Astrocyte (in vitro differentiated cells and primary cell): ENCODE data around the gene ANKRD28. TPM values are rescaled to one million over a fixed set of nuclear protein-coding genes. Genes with fewer than 3 reads are reported as not detected.

Source experiments
- DNase-seq: peaks from one replicate; pipeline ENCODE4 v3.0.0-alpha.2; 2010; ENCODE audit warnings: low read depth
- FAIRE-seq: peaks from 2 replicates; lab custom pipeline; 2011; peaks lifted over from hg19 to GRCh38; lab: Jason Lieb, UNC
- H2AFZ ChIP-seq: 2 replicates; pipeline ENCODE4 v1.6.0; 2012; ENCODE audit warnings: low read depth, low read length, inconsistent platforms
- H3K27ac ChIP-seq: 2 replicates; pipeline ENCODE4 v1.5.1; 2011; ENCODE audit warnings: low read depth, low read length, inconsistent platforms
- H3K27me3 ChIP-seq: 2 replicates; pipeline ENCODE4 v1.6.0; 2011; ENCODE audit warnings: low read length, inconsistent platforms; ENCODE audit not compliant: insufficient read depth
- H3K36me3 ChIP-seq: 2 replicates; pipeline ENCODE4 v1.5.1; 2011; ENCODE audit warnings: low read length, inconsistent platforms; ENCODE audit not compliant: insufficient read depth
- H3K4me1 ChIP-seq: 2 replicates; pipeline ENCODE4 v1.5.1; 2011; ENCODE audit warnings: low read length, inconsistent platforms; ENCODE audit not compliant: insufficient read depth
- H3K4me2 ChIP-seq: 2 replicates; pipeline ENCODE4 v1.6.0; 2012; ENCODE audit warnings: low read length, inconsistent platforms
- H3K4me3 ChIP-seq: 2 replicates; pipeline ENCODE4 v1.5.1; 2011; ENCODE audit warnings: low read depth, mild to moderate bottlenecking, low read length, inconsistent platforms; ENCODE audit not compliant: insufficient read depth
- H3K79me2 ChIP-seq: 2 replicates; pipeline ENCODE4 v1.6.0; 2012; ENCODE audit warnings: mild to moderate bottlenecking, low read length, inconsistent platforms; ENCODE audit not compliant: insufficient read depth
- H3K9ac ChIP-seq: 2 replicates; pipeline ENCODE4 v1.6.0; 2012; ENCODE audit warnings: mild to moderate bottlenecking, low read length, inconsistent platforms
- H3K9me3 ChIP-seq: 2 replicates; pipeline ENCODE4 v1.5.1; 2012; ENCODE audit warnings: low read depth, mild to moderate bottlenecking, low read length, inconsistent platforms; ENCODE audit not compliant: insufficient read depth
- H4K20me1 ChIP-seq: 2 replicates; pipeline ENCODE4 v1.6.0; 2012; ENCODE audit warnings: low read length, inconsistent platforms; ENCODE audit not compliant: insufficient read depth
- H3K27ac Mint-ChIP-seq: one replicate; pipeline ENCODE4 v1.8.0; 2021; ENCODE audit warnings: mild to moderate bottlenecking, mixed read lengths; ENCODE audit not compliant: unreplicated experiment
- H3K27me3 Mint-ChIP-seq: one replicate; pipeline ENCODE4 v1.8.0; 2021; ENCODE audit warnings: low read depth, mixed read lengths; ENCODE audit not compliant: unreplicated experiment
- H3K36me3 Mint-ChIP-seq: one replicate; pipeline ENCODE4 v1.8.0; 2021; ENCODE audit warnings: low read depth, mixed read lengths; ENCODE audit not compliant: unreplicated experiment
- H3K4me1 Mint-ChIP-seq: one replicate; pipeline ENCODE4 v1.8.0; 2021; ENCODE audit warnings: low read depth, mixed read lengths; ENCODE audit not compliant: unreplicated experiment
- H3K4me3 Mint-ChIP-seq: one replicate; pipeline ENCODE4 v1.8.0; 2021; ENCODE audit warnings: mild to moderate bottlenecking, moderate library complexity, mixed read lengths; ENCODE audit not compliant: unreplicated experiment
- H3K9me3 Mint-ChIP-seq: one replicate; pipeline ENCODE4 v1.8.0; 2021; ENCODE audit warnings: mild to moderate bottlenecking, mixed read lengths; ENCODE audit not compliant: unreplicated experiment
- EZH2 ChIP-seq: IDR thresholded peaks from 2 replicates; pipeline ENCODE4 v1.6.1; 2012; ENCODE audit warnings: mild to moderate bottlenecking, low read length, inconsistent platforms; ENCODE audit not compliant: insufficient read depth
- total RNA-seq: library from RNA; stranded (reverse); gene quantifications from 2 replicates; pipeline ENCODE4 v1.2.1, GENCODE V29; 2021
- TF ChIP-seq, protein P1 (sequence below): IDR thresholded peaks from 2 replicates; pipeline ENCODE4 v1.5.1; 2011; ENCODE audit warnings: low read depth, mild to moderate bottlenecking, inconsistent platforms, low read length, moderate library complexity; ENCODE audit not compliant: insufficient read depth

Gene ANKRD28
- total RNA-seq, 1 donor from 2014 or later = 61.3 TPM

DNA sequence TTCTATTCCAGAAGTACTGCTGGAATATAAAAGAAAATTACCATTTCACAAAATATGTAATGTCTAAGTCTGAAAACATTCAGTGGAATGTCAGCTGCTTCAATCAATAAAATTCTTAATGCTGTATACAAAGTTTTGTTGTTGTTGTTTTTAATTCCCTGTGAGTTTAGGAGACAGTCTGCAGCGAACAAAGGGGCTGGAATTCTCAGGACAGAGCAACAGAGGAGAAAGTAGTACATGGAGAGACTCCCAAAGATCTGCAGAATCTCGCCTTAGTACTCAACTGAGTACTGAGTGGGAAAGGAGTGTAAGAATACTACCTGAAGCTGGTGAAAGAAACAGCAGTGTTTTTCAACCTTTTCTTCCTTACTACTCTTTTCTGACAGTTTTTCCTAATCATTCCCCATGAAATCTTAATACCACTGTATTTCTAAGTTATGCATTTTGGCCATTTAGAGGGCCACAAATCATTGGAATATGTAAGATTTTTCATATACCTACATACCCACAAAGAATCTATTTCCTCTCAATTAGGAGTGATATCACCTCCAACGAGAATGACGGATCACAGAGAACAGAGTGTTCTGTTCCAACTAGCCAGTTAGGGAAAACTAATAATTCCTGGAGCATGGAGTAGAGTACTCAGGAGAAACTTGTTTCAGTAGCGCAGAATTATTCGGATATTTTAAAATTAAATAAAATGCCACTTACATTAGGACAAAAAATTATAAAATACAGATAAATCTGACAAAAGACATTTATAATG lies 16.0 kb downstream of the ANKRD28 start:
- Histone ChIP-seq H3K4me3 (no peak overlapping the region), H4K20me1 (peaks cover 7% of the 10 kb centered on the region), H3K27ac (peak overlapping the region; percentile 33), H2AFZ (no peak overlapping the region), H3K36me3 (peaks cover 15% of the 10 kb centered on the region), H3K27me3 (no peaks in the 10 kb centered on the region), H3K79me2 (peaks cover 95% of the 10 kb centered on the region), H3K4me2 (peak overlapping the region; percentile 39), H3K9me3 (no peaks in the 10 kb centered on the region), H3K9ac (peak overlapping the region; percentile 18), H3K4me1 (peaks cover 31% of the 10 kb centered on the region)
- Mint-ChIP-seq H3K9me3 (no peaks in the 10 kb centered on the region), H3K4me3 (no peak overlapping the region), H3K36me3 (peaks cover 6% of the 10 kb centered on the region), H3K27ac (peak overlapping the region; percentile 2), H3K27me3 (no peaks in the 10 kb centered on the region), H3K4me1 (peaks cover 29% of the 10 kb centered on the region)
- DNase-seq (peak; percentile 54), FAIRE-seq (no peak)
- TF ChIP-seq, protein P1, sequence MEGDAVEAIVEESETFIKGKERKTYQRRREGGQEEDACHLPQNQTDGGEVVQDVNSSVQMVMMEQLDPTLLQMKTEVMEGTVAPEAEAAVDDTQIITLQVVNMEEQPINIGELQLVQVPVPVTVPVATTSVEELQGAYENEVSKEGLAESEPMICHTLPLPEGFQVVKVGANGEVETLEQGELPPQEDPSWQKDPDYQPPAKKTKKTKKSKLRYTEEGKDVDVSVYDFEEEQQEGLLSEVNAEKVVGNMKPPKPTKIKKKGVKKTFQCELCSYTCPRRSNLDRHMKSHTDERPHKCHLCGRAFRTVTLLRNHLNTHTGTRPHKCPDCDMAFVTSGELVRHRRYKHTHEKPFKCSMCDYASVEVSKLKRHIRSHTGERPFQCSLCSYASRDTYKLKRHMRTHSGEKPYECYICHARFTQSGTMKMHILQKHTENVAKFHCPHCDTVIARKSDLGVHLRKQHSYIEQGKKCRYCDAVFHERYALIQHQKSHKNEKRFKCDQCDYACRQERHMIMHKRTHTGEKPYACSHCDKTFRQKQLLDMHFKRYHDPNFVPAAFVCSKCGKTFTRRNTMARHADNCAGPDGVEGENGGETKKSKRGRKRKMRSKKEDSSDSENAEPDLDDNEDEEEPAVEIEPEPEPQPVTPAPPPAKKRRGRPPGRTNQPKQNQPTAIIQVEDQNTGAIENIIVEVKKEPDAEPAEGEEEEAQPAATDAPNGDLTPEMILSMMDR = no peak
- TF ChIP-seq EZH2 = no peak

DNA sequence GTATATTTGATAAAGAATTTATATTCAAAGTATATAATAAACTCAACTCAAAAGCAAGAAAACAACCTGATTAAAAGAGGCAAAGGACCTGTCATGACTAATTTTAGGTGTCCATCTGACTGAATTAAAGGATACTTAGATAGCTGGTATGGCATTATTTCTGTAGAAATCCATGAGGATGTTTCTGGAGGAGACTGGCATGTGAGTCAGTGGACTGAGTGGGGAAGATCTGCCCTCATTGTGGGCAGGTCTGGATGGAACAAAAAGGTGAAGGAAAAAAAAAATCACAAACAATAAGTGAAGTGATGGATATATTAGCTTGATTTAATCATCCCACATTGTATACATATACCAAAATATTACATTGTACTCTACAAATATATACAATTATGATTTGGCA lies 16.6 kb downstream of the ANKRD28 start:
- H3K9ac ChIP-seq = no peak overlapping the region
- no peak overlapping the region for H3K4me2 ChIP-seq
- H3K4me3 Mint-ChIP-seq = no peak overlapping the region
- peaks cover 7% of the 10 kb centered on the region for H4K20me1 ChIP-seq
- H3K27ac Mint-ChIP-seq = no peak overlapping the region
- H3K4me1 Mint-ChIP-seq = peaks cover 29% of the 10 kb centered on the region
- no peaks in the 10 kb centered on the region for H3K9me3 ChIP-seq
- H3K79me2 ChIP-seq = peaks cover 95% of the 10 kb centered on the region
- no peaks in the 10 kb centered on the region for H3K27me3 Mint-ChIP-seq
- H3K36me3 Mint-ChIP-seq = peaks cover 6% of the 10 kb centered on the region
- no peak overlapping the region for H3K4me3 ChIP-seq
- H3K4me1 ChIP-seq = peaks cover 31% of the 10 kb centered on the region
- peaks cover 15% of the 10 kb centered on the region for H3K36me3 ChIP-seq
- DNase-seq (no peak), FAIRE-seq (no peak)
- no peak overlapping the region for H3K27ac ChIP-seq
- TF ChIP-seq, protein P1 = no peak
- no peak for TF ChIP-seq EZH2
- H3K9me3 Mint-ChIP-seq = no peaks in the 10 kb centered on the region
- no peak overlapping the region for H2AFZ ChIP-seq
- H3K27me3 ChIP-seq = no peaks in the 10 kb centered on the region

DNA sequence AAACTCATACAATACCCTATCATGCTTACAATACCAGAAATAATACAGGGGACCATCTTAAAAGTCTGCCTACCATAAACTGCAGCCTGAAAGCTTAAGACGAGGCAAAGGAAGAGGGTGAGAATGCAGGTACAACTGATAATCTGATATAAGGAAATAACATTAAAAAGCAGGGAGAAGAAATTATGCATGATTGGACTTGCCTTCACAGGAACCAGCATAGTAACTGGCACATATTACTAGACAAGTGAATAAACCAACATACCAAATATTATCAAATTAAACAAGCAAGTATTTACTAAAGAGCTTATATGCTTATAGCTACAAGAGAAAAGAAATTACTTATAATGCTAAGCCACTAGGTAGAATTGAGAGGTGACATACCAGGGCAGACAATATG lies 18.7 kb downstream of the ANKRD28 start:
- Histone ChIP-seq H3K4me3 (no peak overlapping the region), H3K4me1 (peaks cover 27% of the 10 kb centered on the region), H3K27me3 (no peaks in the 10 kb centered on the region), H3K79me2 (peaks cover 94% of the 10 kb centered on the region), H3K9me3 (no peaks in the 10 kb centered on the region), H3K27ac (no peak overlapping the region), H3K9ac (no peak overlapping the region), H3K36me3 (peaks cover 10% of the 10 kb centered on the region), H2AFZ (no peak overlapping the region), H4K20me1 (peaks cover 10% of the 10 kb centered on the region), H3K4me2 (no peak overlapping the region)
- H3K27ac Mint-ChIP-seq = no peak overlapping the region
- no peak overlapping the region for H3K4me3 Mint-ChIP-seq
- no peaks in the 10 kb centered on the region for H3K9me3 Mint-ChIP-seq
- peaks cover 5% of the 10 kb centered on the region for H3K36me3 Mint-ChIP-seq
- TF ChIP-seq, protein P1 = no peak
- TF ChIP-seq EZH2 = no peak
- DNase-seq (no peak), FAIRE-seq (no peak)
- peaks cover 26% of the 10 kb centered on the region for H3K4me1 Mint-ChIP-seq
- no peaks in the 10 kb centered on the region for H3K27me3 Mint-ChIP-seq
